ENCODE measurements around the gene FRMD4A. TPM values are rescaled to one million over a fixed set of nuclear protein-coding genes. Genes with fewer than 3 reads are reported as not detected.

FRMD4A gene
- total RNA-seq, 4 donors from 2014 or later, result 13.7 to 27.2 (median 19.6) TPM

GRCh38 chr10:13978533-13979115 lies 352.1 kb downstream of the FRMD4A start:
- no peak overlapping the region for H3K4me3 ChIP-seq
- WGBS, 2 donors (ENCODE audit: low coverage in 1 of 2), result 39 to 64% methylated on average over 4 of the region's 4 CpGs
- peaks cover 0 to 39% (median 7%) of the 10 kb centered on the region in 3 donors for H3K4me1 ChIP-seq
- no peaks in the 10 kb centered on the region for H3K9me3 ChIP-seq
- peak overlapping the region; percentile 43 to 78 (median 62) for H3K27ac ChIP-seq
- no peaks in the 10 kb centered on the region for H3K27me3 ChIP-seq
- TF ChIP-seq POLR2AphosphoS5 (IDR thresholded peaks at IDR 0.05) (peak; percentile 90), EP300 (IDR thresholded peaks at IDR 0.05) (no peak)
- no peaks in the 10 kb centered on the region for H3K36me3 ChIP-seq
- ATAC-seq, result peak; percentile 77

DNA sequence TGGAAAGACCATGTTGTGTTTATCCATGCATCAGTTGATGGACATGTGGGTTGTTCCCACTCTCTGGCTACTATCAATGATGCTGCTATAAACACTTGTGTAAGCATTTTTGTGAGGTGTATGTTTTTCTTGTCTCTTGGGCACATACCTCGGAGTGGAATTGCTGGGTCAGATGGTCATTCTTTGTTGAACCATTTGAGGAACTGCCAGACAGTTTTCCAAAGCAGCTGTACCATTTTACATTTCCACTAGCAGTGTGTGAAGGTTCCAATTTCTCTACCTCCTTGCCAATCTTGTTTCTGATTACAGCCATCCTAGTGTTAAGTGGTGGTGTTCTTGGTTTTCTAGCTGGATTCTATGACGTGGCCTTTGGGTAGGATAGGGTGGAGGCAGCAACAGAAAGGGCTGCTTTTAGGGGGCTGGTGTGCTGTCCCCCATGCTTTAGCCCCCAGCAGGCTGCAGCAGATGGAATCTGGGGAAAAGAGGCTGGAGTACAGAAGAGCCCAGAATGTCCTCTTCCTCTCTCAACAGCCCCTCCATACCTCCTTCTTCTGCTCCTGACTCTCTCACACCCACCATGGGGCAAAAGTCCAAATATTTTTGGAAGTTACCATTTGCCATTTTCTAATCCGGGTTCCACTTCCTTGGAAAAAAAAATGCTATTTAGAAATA lies 352.7 kb downstream of the FRMD4A start:
- no peaks in the 10 kb centered on the region for H3K9me3 ChIP-seq
- no peaks in the 10 kb centered on the region for H3K36me3 ChIP-seq
- no peak for TF ChIP-seq POLR2AphosphoS5 (IDR thresholded peaks at IDR 0.05)
- TF ChIP-seq, protein P1, sequence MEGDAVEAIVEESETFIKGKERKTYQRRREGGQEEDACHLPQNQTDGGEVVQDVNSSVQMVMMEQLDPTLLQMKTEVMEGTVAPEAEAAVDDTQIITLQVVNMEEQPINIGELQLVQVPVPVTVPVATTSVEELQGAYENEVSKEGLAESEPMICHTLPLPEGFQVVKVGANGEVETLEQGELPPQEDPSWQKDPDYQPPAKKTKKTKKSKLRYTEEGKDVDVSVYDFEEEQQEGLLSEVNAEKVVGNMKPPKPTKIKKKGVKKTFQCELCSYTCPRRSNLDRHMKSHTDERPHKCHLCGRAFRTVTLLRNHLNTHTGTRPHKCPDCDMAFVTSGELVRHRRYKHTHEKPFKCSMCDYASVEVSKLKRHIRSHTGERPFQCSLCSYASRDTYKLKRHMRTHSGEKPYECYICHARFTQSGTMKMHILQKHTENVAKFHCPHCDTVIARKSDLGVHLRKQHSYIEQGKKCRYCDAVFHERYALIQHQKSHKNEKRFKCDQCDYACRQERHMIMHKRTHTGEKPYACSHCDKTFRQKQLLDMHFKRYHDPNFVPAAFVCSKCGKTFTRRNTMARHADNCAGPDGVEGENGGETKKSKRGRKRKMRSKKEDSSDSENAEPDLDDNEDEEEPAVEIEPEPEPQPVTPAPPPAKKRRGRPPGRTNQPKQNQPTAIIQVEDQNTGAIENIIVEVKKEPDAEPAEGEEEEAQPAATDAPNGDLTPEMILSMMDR (IDR thresholded peaks at IDR 0.05), result no peak
- TF ChIP-seq EP300 (IDR thresholded peaks at IDR 0.05), result no peak
- no peak for TF ChIP-seq POLR2A (IDR thresholded peaks at IDR 0.05)
- peak overlapping the region in 3 of 4 donors; percentile 21 to 74 (median 50) for H3K27ac ChIP-seq
- peaks cover 0 to 39% (median 7%) of the 10 kb centered on the region in 3 donors for H3K4me1 ChIP-seq
- no peaks in the 10 kb centered on the region for H3K27me3 ChIP-seq
- no peak overlapping the region for H3K4me3 ChIP-seq
- WGBS, 2 donors (ENCODE audit: low coverage in 1 of 2), result 24 to 75% methylated on average over 1 to 2 of the region's 3 CpGs
- no peak for ATAC-seq

DNA sequence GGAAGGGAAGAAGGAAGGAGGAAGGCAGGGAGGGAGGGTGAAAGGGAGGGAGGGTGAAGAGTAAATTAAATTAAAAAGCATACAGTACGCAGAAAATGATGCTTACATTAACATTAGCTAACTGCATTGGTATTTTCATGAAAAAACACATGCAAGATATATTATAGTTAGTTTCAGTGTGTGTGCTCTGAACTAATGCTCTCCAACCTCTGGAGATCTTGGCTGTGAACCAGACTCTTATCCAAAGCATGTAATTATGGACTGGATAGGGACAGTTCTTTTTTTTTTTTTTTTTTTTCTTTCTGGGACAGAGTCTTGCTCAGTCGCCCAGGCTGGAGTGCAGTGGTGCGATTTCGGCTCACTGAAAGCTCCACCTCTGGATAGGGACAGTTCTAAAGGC lies 357.0 kb downstream of the FRMD4A start:
- TF ChIP-seq, protein P1 (IDR thresholded peaks at IDR 0.05), result no peak
- TF ChIP-seq EP300 (IDR thresholded peaks at IDR 0.05) (no peak), POLR2AphosphoS5 (IDR thresholded peaks at IDR 0.05) (no peak), POLR2A (IDR thresholded peaks at IDR 0.05) (no peak)
- 41 to 60% methylated on average over 3 to 4 of the region's 4 CpGs for WGBS, 2 donors (ENCODE audit: low coverage in 1 of 2)
- Histone ChIP-seq H3K4me3 (no peak overlapping the region), H3K27me3 (no peaks in the 10 kb centered on the region), H3K9me3 (no peaks in the 10 kb centered on the region), H3K4me1 (peaks cover 0 to 48% (median 6%) of the 10 kb centered on the region in 3 donors), H3K27ac (no peak overlapping the region), H3K36me3 (no peaks in the 10 kb centered on the region)
- no peak for ATAC-seq

DNA sequence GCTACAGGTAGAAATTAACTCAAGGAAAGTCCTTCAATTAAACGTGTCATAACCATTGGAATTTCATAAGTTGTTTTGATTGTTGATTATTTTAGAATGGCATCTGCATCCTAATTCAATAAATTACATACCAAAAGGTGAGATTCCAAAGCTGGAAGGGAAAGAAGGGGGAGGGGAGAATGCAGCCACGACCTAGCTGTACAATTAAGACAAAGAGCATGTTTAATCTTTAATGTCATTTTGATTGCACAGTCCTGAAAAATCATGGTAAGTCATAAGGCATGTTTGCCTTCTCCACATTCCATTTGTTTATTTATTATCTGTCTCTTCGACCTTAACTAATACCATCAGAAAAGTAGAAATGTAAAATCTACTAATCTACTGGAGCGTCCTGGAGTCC lies 358.1 kb downstream of the FRMD4A start:
- 49 to 56% methylated on average over 4 of the region's 4 CpGs for WGBS, 2 donors (ENCODE audit: low coverage in 1 of 2)
- H3K27me3 ChIP-seq, result no peaks in the 10 kb centered on the region
- H3K36me3 ChIP-seq, result no peaks in the 10 kb centered on the region
- ATAC-seq, result no peak
- peaks cover 0 to 37% (median 0%) of the 10 kb centered on the region in 3 donors for H3K4me1 ChIP-seq
- H3K27ac ChIP-seq, result no peak overlapping the region
- no peaks in the 10 kb centered on the region for H3K9me3 ChIP-seq
- TF ChIP-seq POLR2A (IDR thresholded peaks at IDR 0.05) (no peak), EP300 (IDR thresholded peaks at IDR 0.05) (no peak), POLR2AphosphoS5 (IDR thresholded peaks at IDR 0.05) (no peak)
- TF ChIP-seq, protein P1 (IDR thresholded peaks at IDR 0.05), result no peak
- H3K4me3 ChIP-seq, result no peak overlapping the region

DNA sequence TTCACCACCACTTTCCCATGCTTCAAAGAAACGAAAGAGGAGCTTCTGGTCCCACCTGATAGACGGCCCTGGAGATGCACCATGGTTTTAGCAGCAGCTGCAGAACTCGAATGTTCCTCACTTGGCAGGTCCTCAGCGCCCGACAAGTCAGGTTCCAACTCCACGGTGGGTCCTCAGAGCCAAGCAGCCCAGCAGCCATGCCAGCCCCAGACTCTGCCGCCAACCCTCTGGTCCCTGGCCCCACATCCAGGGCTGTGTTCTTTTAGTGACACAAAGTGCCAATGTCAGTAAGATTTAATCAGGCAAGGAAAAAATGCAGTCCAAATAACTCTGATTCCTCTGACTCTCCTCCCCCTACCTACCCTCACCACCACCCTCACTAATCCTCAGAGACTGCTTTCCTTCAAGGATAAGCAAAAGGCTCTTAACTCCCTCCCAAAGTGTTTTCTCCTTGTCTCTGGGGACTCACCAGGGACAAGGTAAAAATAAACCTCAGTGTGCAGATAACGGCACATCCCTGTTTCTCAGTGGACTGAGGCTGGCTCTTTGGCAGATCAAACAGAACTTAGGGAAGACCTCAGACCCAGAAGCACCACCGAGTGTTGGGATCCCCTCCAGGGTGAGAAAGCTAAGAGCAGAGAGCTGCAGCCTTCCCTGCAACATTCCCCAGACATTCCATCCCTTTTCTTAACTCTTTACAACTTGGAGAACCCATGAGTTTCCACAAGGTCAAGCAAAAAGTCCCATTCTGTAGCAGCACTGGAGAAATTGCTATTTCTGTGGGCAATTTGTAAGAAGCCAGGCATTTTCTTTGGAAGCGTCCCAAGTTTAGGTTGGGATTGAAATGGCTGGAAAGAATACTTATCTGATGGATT lies 358.9 kb downstream of the FRMD4A start:
- TF ChIP-seq, protein P1 (IDR thresholded peaks at IDR 0.05), result no peak
- no peak for TF ChIP-seq POLR2AphosphoS5 (IDR thresholded peaks at IDR 0.05)
- TF ChIP-seq EP300 (IDR thresholded peaks at IDR 0.05), result no peak
- TF ChIP-seq POLR2A (IDR thresholded peaks at IDR 0.05), result no peak
- Histone ChIP-seq H3K4me1 (peaks cover 0 to 37% (median 0%) of the 10 kb centered on the region in 3 donors), H3K27ac (peak overlapping the region in 1 of 4 donors; percentile 6), H3K27me3 (no peaks in the 10 kb centered on the region), H3K36me3 (no peaks in the 10 kb centered on the region), H3K4me3 (peak overlapping the region in 1 of 2 donors; percentile 1), H3K9me3 (no peaks in the 10 kb centered on the region)
- no peak for ATAC-seq
- WGBS, 2 donors (ENCODE audit: low coverage in 1 of 2), result 31 to 59% methylated on average over 4 to 5 of the region's 10 CpGs
